DND-41 (cell line): ENCODE data around the gene KCNJ13.

Experiments used
- CTCF ChIP-seq: IDR thresholded peaks from 2 replicates; pipeline ENCODE4 v1.5.1; 2012; ENCODE audit warnings: borderline replicate concordance, low read length, moderate library complexity, mild to moderate bottlenecking; ENCODE audit not compliant: poor library complexity, severe bottlenecking; ENCODE audit errors: extremely low read depth
- EZH2 ChIP-seq: IDR thresholded peaks from 3 replicates; pipeline ENCODE4 v1.6.1; 2012; ENCODE audit warnings: borderline replicate concordance, low read depth, mild to moderate bottlenecking, moderate library complexity, low read length, inconsistent platforms; ENCODE audit not compliant: severe bottlenecking

- no peak for TF ChIP-seq CTCF
- no peak for TF ChIP-seq EZH2
Measured at GRCh38 chr2:232793271-232793670, 16.9 kb upstream of the KCNJ13 start.
